Measurements from ENCODE around the gene AGBL5. TPM values are rescaled to one million over a fixed set of nuclear protein-coding genes. Genes with fewer than 3 reads are reported as not detected.

The AGBL5 gene
- total RNA-seq, 1 experiment from 2014 or later: 40.0 TPM

DNA sequence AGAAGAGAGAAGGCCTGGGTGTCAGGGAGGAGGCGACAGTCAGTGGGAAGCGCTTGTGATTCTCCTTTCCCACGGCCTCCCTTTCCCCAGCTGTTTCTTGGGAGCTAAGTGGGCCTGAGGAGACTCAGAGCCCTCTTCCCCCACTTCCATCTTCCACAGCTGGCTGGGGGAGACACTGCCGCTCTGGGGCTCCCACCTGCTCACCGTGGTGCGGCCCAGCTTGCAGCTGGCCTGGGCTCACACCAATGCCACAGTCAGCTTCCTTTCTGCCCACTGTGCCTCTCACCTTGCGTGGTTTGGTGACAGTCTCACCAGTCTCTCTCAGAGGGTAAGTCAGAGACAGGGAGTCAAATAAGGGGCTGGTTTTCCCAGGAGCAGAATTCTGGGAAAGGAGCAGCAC, 11.6 kb upstream of the AGBL5 start:
- no peaks in the 10 kb centered on the region for H3K9me3 ChIP-seq (ENCODE audit: control insufficient read depth in 1 of 2, insufficient read depth in 1 of 2, low read depth in 1 of 2, low read length in 2 of 2)
- peaks cover 39 to 51% of the 10 kb centered on the region in 2 experiments; a peak in 3 of 4 replicates for H3K36me3 ChIP-seq (ENCODE audit: control insufficient read depth in 1 of 2, insufficient read depth in 2 of 2, low read length in 2 of 2)
- H3K4me1 ChIP-seq (ENCODE audit: control insufficient read depth in 1 of 2, insufficient read depth in 2 of 2, low read length in 2 of 2): no peaks in the 10 kb centered on the region
- H3K9ac ChIP-seq (ENCODE audit: low read length): no peak overlapping the region
- H4K20me1 ChIP-seq (ENCODE audit: insufficient read depth): peaks cover 5% of the 10 kb centered on the region; the same call in 1 of the 2 replicates
- no peak overlapping the region for H3K4me2 ChIP-seq (ENCODE audit: low read length)
- intact Hi-C loops (cut with micrococcal nuclease): no loop called here
- CTCF ChIA-PET: interaction anchor here (1.2 kb wide), 1 partner anchor 78 kb away, joined by 3 read pairs; no protein-coding TSS in a partner anchor
- DNase-seq (ENCODE audit: low read depth, low spot score) (no peak), ATAC-seq (no peak)
- H2AFZ ChIP-seq (ENCODE audit: low read depth, low read length, poor library complexity, severe bottlenecking): no peak overlapping the region
- H3K9me2 ChIP-seq (ENCODE audit: insufficient read depth): no peaks in the 10 kb centered on the region
- H3K27ac ChIP-seq (ENCODE audit: low read depth, low read length): no peak overlapping the region
- H3K79me2 ChIP-seq (ENCODE audit: insufficient read depth, low read length): peaks cover 10% of the 10 kb centered on the region; the same call in 1 of the 2 replicates
- TF ChIP-seq, protein P1, sequence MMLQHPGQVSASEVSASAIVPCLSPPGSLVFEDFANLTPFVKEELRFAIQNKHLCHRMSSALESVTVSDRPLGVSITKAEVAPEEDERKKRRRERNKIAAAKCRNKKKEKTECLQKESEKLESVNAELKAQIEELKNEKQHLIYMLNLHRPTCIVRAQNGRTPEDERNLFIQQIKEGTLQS (IDR thresholded peaks at IDR 0.05): no peak
- TF ChIP-seq ZFX (IDR thresholded peaks at IDR 0.05) (no peak), SP1 (IDR thresholded peaks at IDR 0.05; ENCODE audit: low read depth) (no peak)
- POLR2A ChIA-PET: no interaction called here
- H3K27me3 ChIP-seq (ENCODE audit: insufficient read depth, low read length): no peaks in the 10 kb centered on the region
- no TSS peak for BruUV-seq (replicated peaks)
- H3K4me3 ChIP-seq (replicated peaks in 1 of 2; ENCODE audit: low read depth in 1 of 2, low read length in 2 of 2): no peak overlapping the region
- RAD21 ChIA-PET (ENCODE audit: low non-redundant PET in 1 of 2, low total read pairs in 2 of 2, uncharacterized antibody in 2 of 2, unreplicated experiment in 2 of 2): no interaction called here

DNA sequence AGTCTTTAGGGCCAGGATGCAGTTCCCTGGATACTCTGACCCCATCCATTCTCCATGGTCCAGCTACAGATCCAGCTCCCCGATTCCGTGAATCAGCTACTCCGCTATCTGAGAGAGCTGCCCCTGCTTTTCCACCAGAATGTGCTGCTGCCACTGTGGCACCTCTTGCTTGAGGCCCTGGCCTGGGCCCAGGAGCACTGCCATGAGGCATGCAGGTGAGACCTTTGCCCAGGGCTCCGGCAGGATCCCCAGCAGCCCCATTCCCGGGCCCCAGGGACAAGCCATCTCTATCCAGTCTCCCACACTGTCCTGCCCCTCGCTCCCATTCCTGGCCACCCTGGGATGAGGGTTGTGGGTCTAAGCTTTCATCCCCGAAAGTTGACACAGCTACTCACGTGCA, 11.2 kb upstream of the AGBL5 start:
- CTCF ChIA-PET: no interaction called here

More for the DNA sequence above, 11.2 kb upstream of the AGBL5 start:
- Histone ChIP-seq H3K79me2 (ENCODE audit: insufficient read depth, low read length) (peaks cover 6% of the 10 kb centered on the region; the same call in 1 of the 2 replicates), H2AFZ (ENCODE audit: low read depth, low read length, poor library complexity, severe bottlenecking) (no peak overlapping the region), H4K20me1 (ENCODE audit: insufficient read depth) (peaks cover 5% of the 10 kb centered on the region; the same call in 1 of the 2 replicates), H3K27ac (ENCODE audit: low read depth, low read length) (no peak overlapping the region), H3K9ac (ENCODE audit: low read length) (no peak overlapping the region), H3K36me3 (ENCODE audit: control insufficient read depth in 1 of 2, insufficient read depth in 2 of 2, low read length in 2 of 2) (peaks cover 35 to 47% of the 10 kb centered on the region in 2 experiments; a peak in 3 of 4 replicates), H3K4me2 (ENCODE audit: low read length) (no peak overlapping the region), H3K4me1 (ENCODE audit: control insufficient read depth in 1 of 2, insufficient read depth in 2 of 2, low read length in 2 of 2) (no peaks in the 10 kb centered on the region), H3K9me2 (ENCODE audit: insufficient read depth) (no peaks in the 10 kb centered on the region), H3K9me3 (ENCODE audit: control insufficient read depth in 1 of 2, insufficient read depth in 1 of 2, low read depth in 1 of 2, low read length in 2 of 2) (no peaks in the 10 kb centered on the region), H3K27me3 (ENCODE audit: insufficient read depth, low read length) (no peaks in the 10 kb centered on the region), H3K4me3 (replicated peaks in 1 of 2; ENCODE audit: low read depth in 1 of 2, low read length in 2 of 2) (no peak overlapping the region)
- DNase-seq (ENCODE audit: low read depth, low spot score) (no peak), ATAC-seq (no peak)
- intact Hi-C loops (cut with micrococcal nuclease): no loop called here
- ChIA-PET POLR2A (no interaction called here), RAD21 (ENCODE audit: low non-redundant PET in 1 of 2, low total read pairs in 2 of 2, uncharacterized antibody in 2 of 2, unreplicated experiment in 2 of 2) (no interaction called here)
- TF ChIP-seq FOSL1 (IDR thresholded peaks at IDR 0.05; ENCODE audit: low read depth): no peak
- BruUV-seq (replicated peaks): no TSS peak

Data from HCT116 (cell line).